ENCODE results near the gene SMIM23. TPM values are rescaled to one million over a fixed set of nuclear protein-coding genes. Genes with fewer than 3 reads are reported as not detected.

The SMIM23 gene
- total RNA-seq, 1 experiment from 2014 or later = not detected

GRCh38 chr5:171783051-171783450, 2.6 kb upstream of the SMIM23 start:
- H3K4me1 ChIP-seq (ENCODE audit: insufficient read depth, low read length) = peaks cover 9% of the 10 kb centered on the region
- H3K79me2 ChIP-seq (ENCODE audit: low read length) = no peaks in the 10 kb centered on the region
- CTCF ChIA-PET = no interaction called here
- H3K9me3 ChIP-seq (ENCODE audit: low read length) = no peaks in the 10 kb centered on the region
- H3K4me2 ChIP-seq (ENCODE audit: low read length) = no peak overlapping the region
- H3K27me3 ChIP-seq (ENCODE audit: low read length) = peaks cover 26% of the 10 kb centered on the region
- no peak overlapping the region for H3K4me3 ChIP-seq (ENCODE audit: low read length)
- POLR2A ChIA-PET (ENCODE audit: unreplicated experiment) = no interaction called here
- no peaks in the 10 kb centered on the region for H3K9me2 ChIP-seq (replicated peaks; ENCODE audit: low read length)
- peak; percentile 33 for ATAC-seq
- H3F3A ChIP-seq (ENCODE audit: low read length, unreplicated experiment) = no peaks in the 10 kb centered on the region
- H3K27ac ChIP-seq (ENCODE audit: low read length) = no peak overlapping the region
- H3K36me3 ChIP-seq (ENCODE audit: low read depth, low read length) = no peaks in the 10 kb centered on the region
- no peak overlapping the region for H3K9ac ChIP-seq (ENCODE audit: low read length)
- intact Hi-C loops (cut with micrococcal nuclease) = no loop called here
- H4K20me1 ChIP-seq (ENCODE audit: low read length) = no peaks in the 10 kb centered on the region
- BruUV-seq (replicated peaks) = no TSS peak
- no peak overlapping the region for H2AFZ ChIP-seq (ENCODE audit: low read length)
- no peak for TF ChIP-seq EZH2phosphoT487 (IDR thresholded peaks at IDR 0.05; ENCODE audit: borderline replicate concordance, low read length)
- peak; percentile 53 for DNase-seq

GRCh38 chr5:171789353-171789752, 3.7 kb downstream of the SMIM23 start:
- ATAC-seq = no peak
- no peaks in the 10 kb centered on the region for H3K9me3 ChIP-seq (ENCODE audit: low read length)
- H3K4me3 ChIP-seq (ENCODE audit: low read length) = no peak overlapping the region
- no peaks in the 10 kb centered on the region for H3F3A ChIP-seq (ENCODE audit: low read length, unreplicated experiment)
- ChIA-PET POLR2A (ENCODE audit: unreplicated experiment) (interaction anchor here (0.6 kb wide), 1 partner anchor 216 kb away, joined by 3 read pairs; no protein-coding TSS in a partner anchor), CTCF (no interaction called here)
- H3K36me3 ChIP-seq (ENCODE audit: low read depth, low read length) = no peaks in the 10 kb centered on the region
- peaks cover 34% of the 10 kb centered on the region for H3K27me3 ChIP-seq (ENCODE audit: low read length)
- H4K20me1 ChIP-seq (ENCODE audit: low read length) = no peaks in the 10 kb centered on the region
- H2AFZ ChIP-seq (ENCODE audit: low read length) = no peak overlapping the region
- H3K9me2 ChIP-seq (replicated peaks; ENCODE audit: low read length) = no peaks in the 10 kb centered on the region
- intact Hi-C loops (cut with micrococcal nuclease) = no loop called here
- no peak overlapping the region for H3K4me2 ChIP-seq (ENCODE audit: low read length)
- no TSS peak for BruUV-seq (replicated peaks)
- DNase-seq = no peak
- no peaks in the 10 kb centered on the region for H3K4me1 ChIP-seq (ENCODE audit: insufficient read depth, low read length)
- TF ChIP-seq EZH2 (IDR thresholded peaks at IDR 0.05; ENCODE audit: low read length, unreplicated experiment) (no peak), EZH2phosphoT487 (IDR thresholded peaks at IDR 0.05; ENCODE audit: borderline replicate concordance, low read length) (no peak), CTCF (conservative IDR thresholded peaks at IDR 0.05; ENCODE audit: low read depth, low read length) (no peak)
- no peak overlapping the region for H3K9ac ChIP-seq (ENCODE audit: low read length)
- no peaks in the 10 kb centered on the region for H3K79me2 ChIP-seq (ENCODE audit: low read length)
- no peak overlapping the region for H3K27ac ChIP-seq (ENCODE audit: low read length)

GRCh38 chr5:171790408-171790807, 4.8 kb downstream of the SMIM23 start:
- ChIA-PET CTCF (no interaction called here), POLR2A (ENCODE audit: unreplicated experiment) (no interaction called here)
- peaks cover 28% of the 10 kb centered on the region for H3K27me3 ChIP-seq (ENCODE audit: low read length)
- H3K4me1 ChIP-seq (ENCODE audit: insufficient read depth, low read length) = no peaks in the 10 kb centered on the region
- intact Hi-C loops (cut with micrococcal nuclease) = no loop called here
- H3F3A ChIP-seq (ENCODE audit: low read length, unreplicated experiment) = no peaks in the 10 kb centered on the region
- no peak for DNase-seq
- H3K4me2 ChIP-seq (ENCODE audit: low read length) = no peak overlapping the region
- H3K9ac ChIP-seq (ENCODE audit: low read length) = no peak overlapping the region
- no peak overlapping the region for H3K27ac ChIP-seq (ENCODE audit: low read length)
- H4K20me1 ChIP-seq (ENCODE audit: low read length) = no peaks in the 10 kb centered on the region
- no TSS peak for BruUV-seq (replicated peaks)
- no peaks in the 10 kb centered on the region for H3K9me2 ChIP-seq (replicated peaks; ENCODE audit: low read length)
- H2AFZ ChIP-seq (ENCODE audit: low read length) = no peak overlapping the region
- TF ChIP-seq EZH2phosphoT487 (IDR thresholded peaks at IDR 0.05; ENCODE audit: borderline replicate concordance, low read length) (no peak), CTCF (conservative IDR thresholded peaks at IDR 0.05; ENCODE audit: low read depth, low read length) (no peak), EZH2 (IDR thresholded peaks at IDR 0.05; ENCODE audit: low read length, unreplicated experiment) (no peak)
- H3K9me3 ChIP-seq (ENCODE audit: low read length) = no peaks in the 10 kb centered on the region
- H3K36me3 ChIP-seq (ENCODE audit: low read depth, low read length) = no peaks in the 10 kb centered on the region
- ATAC-seq = no peak
- no peak overlapping the region for H3K4me3 ChIP-seq (ENCODE audit: low read length)
- no peaks in the 10 kb centered on the region for H3K79me2 ChIP-seq (ENCODE audit: low read length)
